GM21423 (cell line): Measurements from ENCODE around the gene MCOLN1.

Experiments used
- ATAC-seq: cut with Tn5 transposase; IDR thresholded peaks from one replicate; pipeline ENCODE4 v1.9.1; 2021; ENCODE audit warnings: mild to moderate bottlenecking, moderate library complexity; ENCODE audit not compliant: unreplicated experiment

Gene MCOLN1

GRCh38 chr19:7502552-7502951, 19.9 kb upstream of the MCOLN1 start:
- ATAC-seq, result no peak

- no peak for ATAC-seq
These were observed 17.7 kb upstream of the MCOLN1 start for GRCh38 chr19:7504684-7505083.

- ATAC-seq, result no peak
These were observed 17.1 kb upstream of the MCOLN1 start for GRCh38 chr19:7505288-7505681.

- ATAC-seq, result no peak
These were observed 16.6 kb upstream of the MCOLN1 start for GRCh38 chr19:7505682-7506384.

- ATAC-seq, result no peak
These were observed 15.8 kb upstream of the MCOLN1 start for GRCh38 chr19:7506385-7507328.

GRCh38 chr19:7507884-7508283, 14.5 kb upstream of the MCOLN1 start:
- ATAC-seq, result no peak

- no peak for ATAC-seq
These were observed 12.8 kb upstream of the MCOLN1 start for GRCh38 chr19:7509625-7510024.

- no peak for ATAC-seq
These were observed 10.0 kb upstream of the MCOLN1 start for GRCh38 chr19:7512400-7512851.

GRCh38 chr19:7513809-7514642, 8.4 kb upstream of the MCOLN1 start:
- no peak for ATAC-seq

- no peak for ATAC-seq
These were observed 7.2 kb upstream of the MCOLN1 start for GRCh38 chr19:7515110-7515644.

- ATAC-seq, result no peak
These were observed 6.7 kb upstream of the MCOLN1 start, which contains the start of gene ZNF358 for GRCh38 chr19:7515645-7516151. Gene ZNF358 (plus strand): TSS chr19:7516103. CDS start chr19:7519243, 3,140 bp downstream.

- no peak for ATAC-seq
These were observed 6.1 kb upstream of the MCOLN1 start for GRCh38 chr19:7516333-7516732.

- ATAC-seq, result no peak
These were observed 5.5 kb upstream of the MCOLN1 start for GRCh38 chr19:7516878-7517277.

- ATAC-seq, result no peak
These were observed 2.9 kb upstream of the MCOLN1 start for GRCh38 chr19:7519361-7520130.

GRCh38 chr19:7520131-7521051, 2.0 kb upstream of the MCOLN1 start:
- ATAC-seq, result no peak

GRCh38 chr19:7521551-7522071, 813 bp upstream of the MCOLN1 start:
- no peak for ATAC-seq

- no peak for ATAC-seq
These were observed 671 bp downstream of the MCOLN1 start for GRCh38 chr19:7522923-7523667.

- no peak for ATAC-seq
These were observed 2.1 kb downstream of the MCOLN1 start for GRCh38 chr19:7524523-7524922.
